Non-pigmented ciliary epithelial cell (primary cell): Measurements from ENCODE around the gene AFAP1L1.
"Not testable (repeated sequence)": the region's sequence is repeated elsewhere in the genome, so short reads cannot be mapped to it uniquely, and the experiment has no call there.

Experiments
- DNase-seq: peaks from one replicate; pipeline ENCODE4 v3.0.0-alpha.2; 2010; ENCODE audit warnings: low read depth

AFAP1L1 gene

DNA sequence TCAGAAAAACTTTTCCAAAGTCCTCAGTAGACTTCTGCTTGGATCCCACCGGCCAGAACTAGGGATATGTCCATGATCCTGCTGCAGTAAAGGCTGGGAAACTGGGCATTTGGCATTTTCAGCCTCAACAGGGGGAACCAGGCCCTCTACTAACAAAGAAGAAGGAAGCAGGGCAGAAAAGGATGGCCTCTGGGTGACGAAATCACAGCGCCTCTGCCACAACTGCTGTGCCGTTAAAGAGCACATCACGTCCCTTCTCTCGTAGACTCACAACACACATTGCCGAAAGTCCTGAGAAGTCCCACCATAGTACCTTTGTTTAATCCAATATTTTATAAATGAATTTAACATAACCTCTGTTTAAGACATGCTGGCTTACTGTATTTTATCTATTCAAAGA is 10.4 kb upstream of the AFAP1L1 start:
- no peak for DNase-seq

DNA sequence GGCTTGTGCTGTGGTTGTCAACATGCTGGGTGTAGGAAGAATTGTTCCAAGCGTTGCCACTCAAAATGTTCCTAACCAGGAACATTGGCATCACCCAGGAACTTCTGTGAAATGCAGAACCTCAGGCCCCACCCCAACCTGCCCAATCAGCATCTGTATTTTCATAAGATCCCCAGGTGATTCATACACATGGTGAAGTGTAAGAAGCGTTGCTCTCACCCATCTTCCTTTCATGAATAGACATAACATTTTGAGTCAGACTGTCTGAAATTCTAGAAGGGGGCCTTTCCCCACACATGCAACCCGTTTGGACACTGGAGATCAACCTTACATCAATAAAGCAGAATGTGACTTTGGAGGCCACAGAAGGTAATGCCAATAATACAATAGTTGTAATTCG is 9.3 kb upstream of the AFAP1L1 start:
- DNase-seq = no peak

DNA sequence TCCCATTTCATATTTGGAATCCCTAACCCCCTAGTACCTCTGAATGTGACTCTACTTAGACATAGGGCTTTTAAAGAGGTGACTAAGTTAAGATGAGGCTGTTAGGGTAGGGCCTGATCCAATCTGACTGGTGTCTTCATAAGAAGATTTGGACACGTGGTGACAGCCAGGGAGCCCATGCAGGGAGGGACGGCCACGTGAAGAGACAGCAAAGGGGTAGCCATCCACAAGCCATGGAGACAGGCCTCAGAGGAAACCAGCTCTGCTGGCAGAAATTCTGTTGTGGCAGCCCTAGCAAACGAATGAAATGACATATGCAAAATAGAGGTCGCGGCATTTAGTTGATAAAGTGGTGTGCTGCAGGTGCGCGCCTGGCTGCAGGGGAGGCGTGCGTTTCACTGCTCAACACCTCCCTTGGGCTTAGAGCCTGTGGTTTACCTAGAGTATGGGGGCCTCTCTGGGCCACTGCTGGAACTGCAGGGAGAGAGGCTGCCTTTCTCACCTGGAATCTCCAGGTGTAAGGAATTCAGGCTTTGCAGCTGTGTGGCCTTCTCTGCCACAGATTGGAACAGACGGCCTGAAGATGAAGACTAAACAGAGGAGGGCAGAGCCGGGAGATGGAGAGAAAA is 7.1 kb upstream of the AFAP1L1 start:
- DNase-seq = no peak

DNA sequence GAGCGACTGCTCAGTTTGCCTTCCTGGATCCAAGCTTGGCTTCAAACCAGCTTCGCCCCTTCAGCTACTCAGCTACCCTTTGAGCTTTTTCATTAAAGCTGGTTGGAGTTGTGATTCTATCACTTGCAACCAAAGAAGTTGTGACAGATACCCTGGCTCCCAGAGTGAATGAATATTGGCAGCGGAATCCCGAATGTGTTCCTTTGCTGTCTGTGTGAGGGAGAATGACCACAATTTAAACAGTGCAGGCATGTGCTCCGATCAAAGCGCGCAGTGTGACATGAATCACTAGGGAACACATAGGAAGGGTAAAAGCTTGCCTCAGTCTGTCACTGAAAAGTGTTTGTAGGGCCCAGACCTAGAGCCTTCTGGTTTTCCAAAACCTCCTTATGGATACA is 6.6 kb upstream of the AFAP1L1 start:
- no peak for DNase-seq

DNA sequence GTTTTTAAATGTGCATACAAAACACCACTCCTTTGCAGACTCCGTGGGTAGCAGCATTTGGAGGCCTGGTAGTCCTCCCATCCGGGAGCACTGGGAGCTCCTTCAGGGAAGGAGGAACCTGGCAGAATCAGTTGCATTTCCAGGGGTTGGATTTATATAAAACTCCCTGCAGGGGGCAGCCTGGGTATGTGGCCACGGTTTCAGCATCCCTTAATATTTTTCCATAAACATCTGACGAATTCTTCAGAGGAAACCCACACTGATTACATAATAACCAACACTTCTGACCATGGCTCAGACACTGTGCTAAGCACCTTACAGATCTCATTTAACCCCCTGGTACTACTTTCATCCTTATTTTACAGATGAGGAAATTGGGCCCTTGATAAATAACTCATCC is 6.1 kb upstream of the AFAP1L1 start:
- peak; percentile 15 for DNase-seq

DNA sequence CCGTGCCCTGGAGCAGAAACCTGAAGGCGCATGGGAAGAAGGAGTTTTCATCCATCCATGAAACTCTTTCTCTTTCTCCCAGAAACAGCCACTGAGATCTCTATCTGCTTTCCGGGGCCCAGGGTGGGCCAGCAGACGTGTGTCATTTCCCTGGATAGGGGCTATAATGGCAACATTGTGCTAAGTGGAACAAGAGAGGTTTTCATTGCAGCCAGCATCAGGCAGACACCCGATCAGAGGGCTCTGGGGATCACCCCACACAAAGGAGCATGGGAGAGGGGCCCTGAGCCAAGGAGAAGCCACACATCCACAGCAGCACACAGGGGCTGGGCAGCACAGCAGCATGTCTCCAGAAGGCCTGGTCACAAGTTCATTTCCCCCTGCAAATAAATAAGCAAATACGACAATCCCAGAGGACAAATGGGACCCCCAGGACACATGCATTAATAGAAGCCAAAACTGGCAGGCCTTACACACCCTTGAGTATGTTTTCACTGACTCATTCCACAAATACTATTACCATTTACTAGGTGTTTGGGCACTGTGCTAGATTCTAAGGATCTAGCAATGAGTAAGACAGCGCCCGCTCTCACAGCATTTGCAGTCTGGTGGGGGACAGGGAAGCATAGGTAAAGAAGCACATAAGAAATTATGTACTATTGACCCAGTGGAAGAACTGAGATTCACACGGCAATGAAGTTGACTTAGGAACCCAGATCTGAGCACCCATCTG is 4.3 kb upstream of the AFAP1L1 start:
- no peak for DNase-seq

DNA sequence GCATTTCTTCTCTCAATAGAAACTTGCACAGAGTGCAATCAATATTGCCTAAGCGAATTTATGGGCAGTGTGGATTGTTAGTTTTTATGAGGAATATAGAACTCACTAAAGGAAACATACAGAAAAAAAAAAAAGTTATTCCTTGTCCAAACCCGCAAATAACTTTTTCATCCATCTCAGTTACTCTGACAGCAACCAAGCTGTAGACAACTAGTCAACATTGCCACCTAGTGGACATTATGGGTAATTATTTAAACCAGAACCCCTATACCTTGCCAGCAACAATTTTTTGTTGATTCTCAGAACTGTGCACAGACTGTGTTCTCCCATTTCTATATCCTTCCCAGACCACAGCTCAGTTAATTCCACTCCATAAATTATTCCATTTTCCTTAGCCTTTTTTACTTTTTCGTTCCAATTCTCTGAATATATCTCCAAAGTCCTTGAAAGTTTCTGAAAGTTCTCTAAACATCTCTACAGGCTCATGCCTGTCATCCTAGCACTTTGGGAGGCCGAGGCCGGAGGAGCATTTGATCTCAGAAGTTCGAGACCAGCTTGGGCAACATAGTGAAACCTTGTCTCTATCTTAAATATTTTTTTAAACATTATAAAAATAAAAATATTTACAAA is 2.6 kb upstream of the AFAP1L1 start:
- no peak for DNase-seq

DNA sequence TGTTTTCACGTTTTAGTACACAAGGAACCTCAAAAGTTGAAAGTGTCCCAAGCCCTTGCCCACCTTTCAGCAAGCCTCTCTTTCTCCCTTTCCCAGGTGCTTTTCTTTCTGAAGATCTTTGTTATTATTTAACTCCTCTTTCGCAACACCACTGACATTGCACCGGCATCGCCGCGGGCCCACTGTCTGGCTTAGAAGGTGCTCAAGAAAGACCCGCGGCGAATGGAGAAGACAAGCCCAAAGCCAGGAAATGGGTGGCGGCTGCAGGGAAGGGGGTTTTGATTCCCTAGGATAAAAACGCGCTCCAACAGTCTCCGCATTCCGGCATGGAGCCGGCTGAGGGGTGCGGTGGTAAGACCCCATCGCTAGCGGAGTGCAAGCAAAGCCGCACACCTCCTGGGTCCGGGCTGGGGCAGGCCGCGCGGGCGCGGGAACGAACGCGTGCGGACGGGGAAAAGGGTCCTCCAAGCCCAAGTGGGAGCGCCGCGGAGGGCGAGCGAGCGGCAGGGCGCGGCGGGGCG is 404 bp upstream of the AFAP1L1 start:
- DNase-seq = no peak

DNA sequence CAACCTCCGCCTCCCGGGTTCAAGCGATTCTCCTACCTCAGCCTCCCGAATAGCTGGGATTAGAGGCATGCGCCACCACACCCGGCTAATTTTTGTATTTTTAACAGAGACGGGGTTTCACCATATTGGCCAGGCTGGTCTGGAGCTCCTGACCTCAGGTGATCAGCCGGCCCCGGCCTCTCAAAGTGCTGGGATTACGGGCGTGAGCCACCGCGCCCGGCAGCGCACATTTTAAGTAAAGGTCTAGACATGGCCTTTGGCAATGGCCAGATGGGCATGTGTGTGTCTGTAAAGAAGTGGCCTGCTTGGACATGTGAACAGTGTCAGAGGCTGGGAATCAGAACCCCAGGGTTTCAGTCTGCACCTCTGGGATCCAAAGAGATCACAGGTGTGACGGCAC is 1.1 kb downstream of the AFAP1L1 start:
- not testable (repeated sequence) for DNase-seq

DNA sequence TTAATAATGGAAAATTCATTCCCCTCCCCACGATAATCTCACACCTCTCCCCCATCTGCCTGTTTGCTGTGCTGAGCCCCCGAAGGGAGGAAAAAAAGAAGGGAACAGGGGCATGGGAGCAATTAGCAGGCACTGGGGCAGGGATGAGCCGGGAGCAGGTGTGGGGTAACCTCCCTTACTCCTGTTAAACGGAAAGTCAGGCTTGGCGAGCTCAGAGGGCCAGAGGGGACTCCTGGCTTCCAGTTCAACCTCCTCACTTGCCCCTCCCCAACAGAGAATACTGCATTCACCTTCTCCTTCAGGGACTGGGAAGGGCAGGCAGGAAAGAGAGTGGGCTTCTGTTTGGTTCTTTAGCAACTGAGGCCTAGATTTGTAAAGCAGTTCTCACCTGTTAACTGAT is 1.6 kb downstream of the AFAP1L1 start:
- DNase-seq = no peak

DNA sequence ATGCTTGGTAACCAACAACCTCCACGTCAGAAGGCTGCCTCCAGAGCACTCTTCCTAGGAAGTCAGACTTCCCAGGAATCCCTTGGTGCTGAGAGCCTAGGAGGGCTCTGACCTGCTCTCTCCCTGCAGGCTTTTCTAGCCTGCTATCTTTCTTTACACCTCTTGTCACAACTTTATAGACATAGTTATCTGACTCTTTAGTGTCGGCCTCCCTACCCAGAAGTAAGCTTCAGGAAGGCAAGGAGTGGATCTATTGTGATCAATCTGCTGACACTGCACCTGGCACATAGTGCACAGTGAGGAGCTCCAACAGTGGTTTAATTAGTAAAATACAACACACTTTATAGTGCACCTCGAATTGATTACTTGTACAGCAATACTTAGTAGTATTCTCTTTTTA is 2.3 kb downstream of the AFAP1L1 start:
- no peak for DNase-seq

DNA sequence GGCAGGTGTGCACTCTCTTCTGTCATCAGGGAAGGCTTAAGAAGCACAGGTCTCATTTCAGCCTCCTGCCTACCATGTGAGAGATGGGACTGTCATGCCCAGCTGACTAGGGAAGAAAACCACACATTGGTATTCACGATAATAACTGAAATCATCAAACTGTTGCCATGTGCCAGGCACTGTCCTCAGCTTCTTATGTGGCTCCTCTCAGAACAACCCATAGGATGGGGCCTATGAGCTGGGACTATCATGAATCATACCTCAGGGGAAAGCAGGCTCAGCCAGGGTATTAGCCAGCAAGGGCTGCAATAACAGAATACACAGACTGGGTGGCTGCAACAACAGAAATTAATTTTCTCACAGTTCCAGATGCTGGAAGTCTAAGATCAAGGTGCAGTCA is 3.3 kb downstream of the AFAP1L1 start:
- DNase-seq = no peak

DNA sequence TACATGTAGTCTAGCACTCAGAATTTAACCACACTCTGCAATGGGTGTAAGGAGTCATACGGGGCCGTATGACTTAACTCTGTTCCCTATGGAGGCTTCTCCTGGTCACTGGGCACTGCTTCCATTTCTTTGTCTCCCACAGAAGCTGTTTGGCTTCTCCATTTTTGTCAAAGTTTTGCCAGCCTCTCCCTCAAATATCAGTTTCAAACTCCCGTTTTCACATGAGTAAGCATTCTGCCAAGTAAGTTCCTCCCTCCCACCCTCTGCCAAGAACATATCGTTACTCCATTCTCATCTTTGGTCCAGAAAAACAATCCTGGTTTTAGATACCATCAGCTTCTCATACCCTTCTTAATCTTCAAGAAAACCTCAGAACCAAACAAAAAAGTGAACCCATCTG is 6.1 kb downstream of the AFAP1L1 start:
- DNase-seq = no peak

DNA sequence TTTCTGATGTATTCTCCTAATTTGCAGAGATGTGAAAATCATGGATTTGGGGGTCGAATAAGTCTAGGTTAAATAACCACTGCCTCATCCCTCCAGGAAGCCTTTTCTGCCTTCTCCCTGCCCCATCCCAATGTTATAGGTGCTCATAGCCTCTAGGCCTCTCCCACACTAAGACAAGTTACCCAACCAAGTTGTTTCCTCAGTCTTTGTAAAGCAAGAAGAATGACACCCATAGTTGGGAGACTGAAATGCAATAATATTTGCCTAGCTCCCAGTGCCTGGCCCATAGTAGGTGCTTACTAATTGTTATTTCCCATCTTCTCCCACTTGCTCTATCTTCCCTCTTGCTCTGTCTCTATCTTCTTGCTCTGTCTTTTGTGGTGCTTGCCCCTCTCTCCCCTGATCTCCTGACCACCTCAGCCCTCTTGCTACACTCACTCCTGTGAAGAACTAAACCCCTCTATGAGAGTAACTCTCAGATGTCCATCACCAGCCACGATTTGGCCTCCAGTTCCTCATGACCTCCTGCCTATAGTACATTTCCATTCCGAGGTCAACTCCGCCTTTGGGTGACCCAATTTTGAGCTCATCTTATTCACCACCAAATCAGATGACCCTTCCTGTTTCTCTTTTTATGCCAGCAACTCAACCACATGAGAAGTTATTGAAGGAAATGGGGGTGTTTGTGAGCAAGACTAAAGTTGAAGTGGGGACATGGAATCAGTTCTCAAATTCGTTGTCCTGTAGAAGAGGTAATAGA is 7.0 kb downstream of the AFAP1L1 start:
- DNase-seq = no peak

DNA sequence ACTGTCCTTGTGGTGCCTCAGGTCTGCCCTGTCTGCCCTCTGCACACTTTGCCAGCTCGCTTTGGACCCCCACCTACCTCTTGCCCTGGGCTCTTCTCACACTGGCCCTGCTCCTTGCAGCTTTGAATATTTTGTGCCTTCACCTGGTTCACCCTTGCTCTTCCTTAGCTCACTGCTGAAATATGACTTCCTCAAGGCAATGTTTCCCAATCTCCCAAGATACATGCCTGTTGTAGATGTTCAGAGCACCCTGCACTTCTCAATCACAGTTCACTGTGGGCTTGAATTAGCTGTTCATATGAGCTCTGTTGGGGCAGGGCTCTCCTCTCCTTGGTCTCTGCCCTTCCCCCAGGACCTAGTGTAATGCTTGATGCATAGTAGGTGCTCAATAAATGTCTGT is 8.0 kb downstream of the AFAP1L1 start:
- no peak for DNase-seq

DNA sequence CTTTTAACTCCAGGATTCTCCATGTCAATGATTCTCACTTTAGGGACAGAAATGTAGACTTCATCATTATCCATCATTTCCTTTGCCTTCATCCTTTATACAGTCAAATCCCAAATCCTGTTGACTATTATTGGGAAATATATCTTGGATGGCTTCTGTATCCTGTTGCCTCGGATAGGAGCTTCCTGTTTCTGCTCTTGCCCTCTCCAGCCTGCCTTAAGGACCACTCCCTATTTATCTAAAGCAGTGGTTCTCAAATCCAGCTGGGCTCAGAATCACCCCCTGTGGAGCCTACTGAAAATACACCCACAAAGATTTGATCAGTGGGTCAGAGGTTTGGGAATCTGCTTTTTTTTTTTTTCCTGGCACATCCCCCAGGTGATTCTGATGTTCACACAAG is 8.5 kb downstream of the AFAP1L1 start:
- no peak for DNase-seq

DNA sequence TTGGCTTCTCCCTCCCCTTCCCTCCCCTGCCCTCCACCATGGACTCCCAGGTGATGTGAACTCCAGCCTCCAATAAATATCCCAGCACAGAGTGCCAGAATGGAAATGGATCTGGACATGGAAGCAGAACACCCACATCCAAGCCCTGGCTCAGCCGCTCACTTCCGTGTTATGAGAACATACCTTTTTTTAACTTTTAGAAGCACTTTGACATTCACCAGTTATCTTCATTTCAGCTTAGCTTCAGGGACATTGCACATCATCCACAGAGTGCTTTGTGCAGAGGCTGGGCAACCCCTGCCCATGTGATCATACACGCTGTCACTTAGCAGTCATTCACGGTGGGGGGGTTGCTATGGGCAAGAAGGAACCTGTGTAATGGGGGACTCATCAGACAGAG is 9.1 kb downstream of the AFAP1L1 start:
- DNase-seq = no peak

DNA sequence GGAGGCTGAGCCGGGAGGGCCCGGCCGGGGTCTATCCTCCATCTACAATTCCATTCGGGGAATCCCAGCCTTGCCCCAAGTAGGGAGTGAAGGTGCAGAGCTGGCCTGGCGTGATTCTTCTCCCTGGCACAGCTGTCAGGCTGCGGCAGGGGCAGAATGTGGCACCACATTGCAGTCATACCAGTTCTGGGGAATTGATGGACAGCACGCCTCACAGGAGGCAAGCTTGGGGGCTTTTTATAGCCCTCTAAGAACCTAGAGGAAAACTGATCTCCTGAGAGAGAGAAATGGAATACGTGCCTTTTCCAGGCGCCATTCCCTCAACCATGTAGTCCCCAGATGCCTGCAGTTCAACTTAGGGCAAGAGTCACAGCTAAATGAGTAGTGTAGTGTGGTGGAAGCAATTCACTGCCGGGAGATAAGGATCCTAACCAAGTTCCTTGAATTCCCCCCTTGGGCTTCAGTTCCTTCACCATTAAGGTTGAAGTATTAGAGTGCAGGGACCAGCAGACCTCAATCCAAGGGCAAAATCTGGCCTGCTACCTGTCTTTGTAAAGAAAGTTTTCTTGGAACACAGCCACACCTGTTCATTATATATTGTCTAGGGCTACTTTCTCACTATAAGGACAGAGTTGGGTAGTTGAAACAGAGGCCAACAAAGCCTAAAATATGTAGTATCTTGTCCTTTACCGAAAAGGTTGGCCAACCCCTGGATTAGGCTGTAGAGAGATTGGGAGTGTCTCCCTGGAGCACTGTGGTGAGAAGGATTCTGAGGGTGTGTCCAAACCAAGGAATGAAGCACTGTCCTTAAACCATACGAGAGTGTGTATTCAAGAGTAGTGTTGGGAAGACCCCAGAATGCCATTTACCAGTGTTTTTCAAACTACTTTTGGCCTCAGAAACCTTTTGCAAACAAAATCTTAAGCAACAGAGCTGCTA is 10.6 kb downstream of the AFAP1L1 start:
- no peak for DNase-seq

DNA sequence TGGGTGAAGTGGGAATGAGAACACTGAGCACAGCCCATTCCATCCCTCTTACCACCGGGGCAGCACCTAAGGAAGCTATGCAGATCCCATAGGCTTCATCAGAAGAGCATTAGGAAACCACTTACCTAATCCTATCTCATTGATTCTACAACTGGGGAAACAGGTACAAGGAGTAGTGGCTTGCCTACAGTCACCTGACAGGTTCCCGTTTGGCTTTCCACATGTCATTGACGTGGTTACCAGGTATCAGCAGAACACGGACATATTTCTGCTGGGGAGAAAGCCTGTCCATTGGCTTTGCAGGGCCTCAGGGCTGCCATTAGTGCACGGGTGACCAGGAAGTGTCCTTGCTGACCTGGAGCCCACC is 11.3 kb downstream of the AFAP1L1 start:
- no peak for DNase-seq

DNA sequence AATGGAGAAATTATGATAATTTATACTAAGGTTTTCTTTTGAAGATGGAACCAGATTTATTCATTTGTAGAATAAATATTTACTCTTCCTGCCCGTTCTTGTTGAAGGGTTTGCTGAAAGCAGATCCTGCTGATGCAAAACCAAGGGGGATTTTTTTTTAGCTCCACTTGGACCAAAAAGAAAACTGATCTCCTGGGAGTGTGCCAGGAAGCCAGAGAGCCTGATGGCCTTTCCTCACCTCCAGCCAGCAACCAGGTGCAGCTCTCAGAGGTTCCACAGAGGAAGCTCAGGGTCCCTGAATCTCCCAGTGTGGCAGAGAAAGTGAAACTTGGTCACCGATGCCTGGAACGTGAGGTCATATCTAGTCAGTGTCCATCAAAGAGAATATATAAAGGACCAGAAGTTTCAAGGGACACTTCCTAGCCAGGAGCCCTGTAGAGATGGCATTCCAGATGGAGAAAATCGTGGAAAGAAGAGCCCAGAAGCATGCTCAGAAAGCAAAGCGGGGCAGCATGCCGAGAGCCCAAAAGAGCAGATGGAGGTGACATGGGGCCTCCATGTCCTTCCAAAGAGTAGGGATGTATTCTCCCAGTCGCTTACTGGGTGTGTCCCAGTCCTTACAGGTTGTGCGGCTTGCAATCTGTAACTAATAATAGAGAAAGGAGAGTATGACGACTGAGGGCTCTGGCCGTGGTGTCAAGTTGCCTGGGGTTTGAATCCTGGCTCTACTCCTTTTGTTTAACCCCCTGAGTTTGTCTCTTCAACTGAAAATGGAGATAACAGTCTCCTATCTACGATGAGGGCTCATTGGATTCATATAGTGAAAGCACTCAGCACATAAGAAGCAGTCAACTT is 12.2 kb downstream of the AFAP1L1 start:
- DNase-seq = no peak

DNA sequence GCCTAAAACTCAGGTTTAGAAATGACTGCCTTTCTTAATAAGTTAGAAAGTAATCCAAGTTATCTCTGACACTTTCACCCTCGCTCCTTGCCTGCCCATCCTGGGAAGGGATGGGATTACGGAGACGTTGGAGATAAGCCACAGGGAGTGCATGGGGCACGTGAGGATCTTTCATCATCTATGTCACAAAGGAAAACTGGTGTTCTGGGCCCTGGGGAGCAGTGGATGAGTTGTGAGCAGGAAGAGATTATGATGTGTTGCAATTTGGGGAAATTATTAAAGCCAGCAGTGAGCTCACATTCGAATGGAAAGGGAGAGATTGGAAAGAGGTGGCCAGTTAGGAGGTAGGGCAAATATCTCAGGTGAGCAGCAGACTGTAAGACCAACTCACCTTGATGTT is 12.8 kb downstream of the AFAP1L1 start:
- DNase-seq = no peak
